Endodermal cell (in vitro differentiated cells): ENCODE measurements around the gene RAVER2. TPM values are rescaled to one million over a fixed set of nuclear protein-coding genes. Genes with fewer than 3 reads are reported as not detected.
"Not testable (repeated sequence)": the region's sequence is repeated elsewhere in the genome, so short reads cannot be mapped to it uniquely, and the experiment has no call there.

Source experiments
- DNase-seq: peaks from one replicate; pipeline ENCODE4 v3.0.0-alpha.2; 2017
- H3K27ac ChIP-seq: 2 replicates; pipeline ENCODE4 v1.5.1; 2013; ENCODE audit warnings: mild to moderate bottlenecking, low read depth, low read length, moderate library complexity
- H3K27me3 ChIP-seq: 2 replicates; pipeline ENCODE4 v1.6.1; 2013; ENCODE audit warnings: mild to moderate bottlenecking, low read length, moderate library complexity; ENCODE audit not compliant: insufficient read depth, control insufficient read depth, poor library complexity, severe bottlenecking
- H3K36me3 ChIP-seq: 2 replicates; pipeline ENCODE4 v1.7.0; 2013; ENCODE audit warnings: mild to moderate bottlenecking, low read length, moderate library complexity; ENCODE audit not compliant: control insufficient read depth, insufficient read depth
- H3K4me1 ChIP-seq: one replicate; pipeline ENCODE4 v1.7.0; 2013; ENCODE audit warnings: low read length; ENCODE audit not compliant: control insufficient read depth, insufficient read depth
- H3K4me3 ChIP-seq: 2 replicates; pipeline ENCODE4 v1.5.1; 2013; ENCODE audit warnings: mild to moderate bottlenecking, low read length, moderate library complexity
- H3K9ac ChIP-seq: 2 replicates; pipeline ENCODE4 v1.6.1; 2013; ENCODE audit warnings: mild to moderate bottlenecking, low read length, moderate library complexity; ENCODE audit not compliant: poor library complexity, severe bottlenecking; ENCODE audit errors: extremely low read depth
- H3K9me3 ChIP-seq: 2 replicates; pipeline ENCODE4 v1.6.1; 2013; ENCODE audit warnings: mild to moderate bottlenecking, low read length, moderate library complexity; ENCODE audit not compliant: control insufficient read depth
- H3K27ac Mint-ChIP-seq: 2 replicates; pipeline ENCODE4 v1.8.0; 2020; ENCODE audit warnings: mixed read lengths
- H3K27me3 Mint-ChIP-seq: 2 replicates; pipeline ENCODE4 v1.8.0; 2021; ENCODE audit warnings: mild to moderate bottlenecking, mixed read lengths; ENCODE audit not compliant: insufficient read depth
- H3K36me3 Mint-ChIP-seq: 2 replicates; pipeline ENCODE4 v1.8.0; 2020; ENCODE audit warnings: low read depth, mixed read lengths
- H3K4me1 Mint-ChIP-seq: 2 replicates; pipeline ENCODE4 v1.8.0; 2020; ENCODE audit warnings: mixed read lengths
- H3K4me3 Mint-ChIP-seq: 2 replicates; pipeline ENCODE4 v1.8.0; 2020; ENCODE audit warnings: mild to moderate bottlenecking, moderate library complexity, mixed read lengths
- H3K9me3 Mint-ChIP-seq: 2 replicates; pipeline ENCODE4 v1.8.0; 2020; ENCODE audit warnings: mild to moderate bottlenecking, mixed read lengths
- WGBS, 2 experiments: methylation state at CpG; one replicate each; pipeline versions ENCODE4 v1.1.5 to v1.1.7; 2013; ENCODE audit warnings: missing lambda C conversion rate in 2 of 2, mixed read lengths in 1 of 2; ENCODE audit not compliant: insufficient coverage in 1 of 2, insufficient read length in 1 of 2; 5-methylcytosine and 5-hydroxymethylcytosine counted together
- total RNA-seq, 2 donors: library from RNA; stranded (reverse); fragmentation: NEBNext Ultra II Directional in 1 of 2; extraction: Animal tissue kit (Norgen Biotek cat#: 25700) in 1 of 2; gene quantifications; 2 replicates in 1 of 2; 3 replicates in 1 of 2; pipeline ENCODE4 v1.2.1, GENCODE V29; 2021
- TF ChIP-seq, protein P1 (sequence below): fragments of 200-600 bp; sonication (generic); conservative IDR thresholded peaks from 2 replicates; pipeline ENCODE4 v1.5.0; 2021; ENCODE audit warnings: antibody characterized with exemption, mild to moderate bottlenecking

RAVER2 gene
- total RNA-seq, 2 donors from 2014 or later: 20.3 to 21.8 TPM

DNA sequence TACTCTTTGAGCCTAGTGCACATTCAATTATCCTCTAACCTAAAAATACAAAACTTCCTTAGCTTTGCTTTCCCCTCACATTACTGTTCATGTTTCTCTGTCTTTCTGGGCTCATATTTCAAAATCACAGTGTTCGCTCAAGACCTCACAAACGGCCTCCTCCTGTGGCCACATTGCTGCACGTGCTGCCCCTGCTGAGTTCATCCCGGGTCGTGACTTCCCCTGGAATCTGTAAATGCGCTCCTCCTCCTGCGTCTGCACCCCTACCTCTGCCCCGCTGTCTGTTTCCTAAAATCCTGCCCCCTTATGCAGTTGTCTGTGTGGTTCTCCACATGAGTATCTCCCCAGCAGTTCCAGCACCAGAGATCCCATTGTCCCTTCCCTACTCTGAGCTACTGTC lies 45.5 kb upstream of the RAVER2 start:
- TF ChIP-seq, protein P1, sequence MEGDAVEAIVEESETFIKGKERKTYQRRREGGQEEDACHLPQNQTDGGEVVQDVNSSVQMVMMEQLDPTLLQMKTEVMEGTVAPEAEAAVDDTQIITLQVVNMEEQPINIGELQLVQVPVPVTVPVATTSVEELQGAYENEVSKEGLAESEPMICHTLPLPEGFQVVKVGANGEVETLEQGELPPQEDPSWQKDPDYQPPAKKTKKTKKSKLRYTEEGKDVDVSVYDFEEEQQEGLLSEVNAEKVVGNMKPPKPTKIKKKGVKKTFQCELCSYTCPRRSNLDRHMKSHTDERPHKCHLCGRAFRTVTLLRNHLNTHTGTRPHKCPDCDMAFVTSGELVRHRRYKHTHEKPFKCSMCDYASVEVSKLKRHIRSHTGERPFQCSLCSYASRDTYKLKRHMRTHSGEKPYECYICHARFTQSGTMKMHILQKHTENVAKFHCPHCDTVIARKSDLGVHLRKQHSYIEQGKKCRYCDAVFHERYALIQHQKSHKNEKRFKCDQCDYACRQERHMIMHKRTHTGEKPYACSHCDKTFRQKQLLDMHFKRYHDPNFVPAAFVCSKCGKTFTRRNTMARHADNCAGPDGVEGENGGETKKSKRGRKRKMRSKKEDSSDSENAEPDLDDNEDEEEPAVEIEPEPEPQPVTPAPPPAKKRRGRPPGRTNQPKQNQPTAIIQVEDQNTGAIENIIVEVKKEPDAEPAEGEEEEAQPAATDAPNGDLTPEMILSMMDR: no peak
- Histone ChIP-seq H3K27ac (no peak overlapping the region), H3K4me1 (no peaks in the 10 kb centered on the region), H3K9ac (no peak overlapping the region), H3K36me3 (peaks cover 4% of the 10 kb centered on the region), H3K9me3 (no peaks in the 10 kb centered on the region), H3K27me3 (no peaks in the 10 kb centered on the region), H3K4me3 (no peak overlapping the region)
- no peak for DNase-seq
- H3K4me1 Mint-ChIP-seq: no peaks in the 10 kb centered on the region
- no peak overlapping the region for H3K4me3 Mint-ChIP-seq
- 45 to 77% methylated on average over 6 to 8 of the region's 8 CpGs for WGBS, 2 experiments
- H3K27ac Mint-ChIP-seq: no peak overlapping the region
- H3K9me3 Mint-ChIP-seq: no peaks in the 10 kb centered on the region
- no peaks in the 10 kb centered on the region for H3K27me3 Mint-ChIP-seq
- H3K36me3 Mint-ChIP-seq: no peaks in the 10 kb centered on the region

DNA sequence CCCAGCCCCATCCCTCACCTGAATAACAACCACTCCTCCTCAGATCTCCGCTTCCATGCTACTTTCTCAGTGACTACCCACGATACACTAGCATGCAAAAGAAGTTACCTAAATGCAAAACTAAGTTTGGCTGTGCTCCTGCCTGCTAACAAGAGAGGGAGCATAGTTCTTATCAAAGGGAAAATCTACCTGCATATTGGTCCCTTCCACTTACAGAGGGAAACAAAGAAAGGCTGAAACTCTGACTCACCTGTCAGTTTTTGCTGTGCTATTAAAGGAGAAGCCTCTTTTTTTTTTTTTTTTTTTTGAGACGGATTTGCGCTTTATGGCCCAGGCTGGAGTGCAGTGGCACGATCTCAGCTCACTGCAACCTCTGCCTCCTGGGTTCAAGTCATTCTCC lies 43.8 kb upstream of the RAVER2 start:
- no peaks in the 10 kb centered on the region for H3K4me1 Mint-ChIP-seq
- Histone ChIP-seq H3K27ac (no peak overlapping the region), H3K9ac (no peak overlapping the region), H3K4me1 (no peaks in the 10 kb centered on the region), H3K27me3 (no peaks in the 10 kb centered on the region), H3K9me3 (no peaks in the 10 kb centered on the region), H3K36me3 (no peaks in the 10 kb centered on the region), H3K4me3 (no peak overlapping the region)
- TF ChIP-seq, protein P1: no peak
- no peak overlapping the region for H3K27ac Mint-ChIP-seq
- no peak overlapping the region for H3K4me3 Mint-ChIP-seq
- H3K27me3 Mint-ChIP-seq: no peaks in the 10 kb centered on the region
- H3K36me3 Mint-ChIP-seq: no peaks in the 10 kb centered on the region
- DNase-seq: no peak
- no peaks in the 10 kb centered on the region for H3K9me3 Mint-ChIP-seq
- 91 to 94% methylated on average over 2 to 5 of the region's 5 CpGs for WGBS, 2 experiments

DNA sequence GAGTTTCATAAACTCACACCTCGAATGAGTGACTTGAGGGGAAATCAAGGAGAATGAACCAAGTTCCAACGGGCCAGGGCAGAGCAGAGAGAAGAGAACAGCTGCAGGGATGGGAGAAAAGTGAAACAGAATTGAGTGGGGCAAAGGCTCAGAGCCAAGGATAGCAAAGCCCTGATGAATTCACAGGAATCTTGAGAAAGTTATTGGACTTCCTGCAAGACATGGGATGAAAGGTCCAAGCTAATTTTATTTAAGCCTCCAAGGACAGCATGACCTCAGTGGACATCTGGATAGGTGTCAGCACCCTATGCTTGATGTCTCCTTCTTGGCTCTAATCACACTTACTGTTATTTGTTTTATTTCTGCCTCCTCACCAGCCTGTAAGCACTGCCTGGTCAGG lies 43.0 kb upstream of the RAVER2 start:
- Mint-ChIP-seq H3K4me3 (no peak overlapping the region), H3K36me3 (no peaks in the 10 kb centered on the region), H3K27me3 (no peaks in the 10 kb centered on the region), H3K9me3 (no peaks in the 10 kb centered on the region), H3K27ac (no peak overlapping the region), H3K4me1 (no peaks in the 10 kb centered on the region)
- Histone ChIP-seq H3K9me3 (no peaks in the 10 kb centered on the region), H3K27me3 (no peaks in the 10 kb centered on the region), H3K36me3 (no peaks in the 10 kb centered on the region), H3K4me3 (no peak overlapping the region), H3K4me1 (no peaks in the 10 kb centered on the region), H3K9ac (no peak overlapping the region), H3K27ac (no peak overlapping the region)
- TF ChIP-seq, protein P1: no peak
- 62 to 81% methylated on average over 2 of the region's 2 CpGs for WGBS, 2 experiments
- DNase-seq: no peak

DNA sequence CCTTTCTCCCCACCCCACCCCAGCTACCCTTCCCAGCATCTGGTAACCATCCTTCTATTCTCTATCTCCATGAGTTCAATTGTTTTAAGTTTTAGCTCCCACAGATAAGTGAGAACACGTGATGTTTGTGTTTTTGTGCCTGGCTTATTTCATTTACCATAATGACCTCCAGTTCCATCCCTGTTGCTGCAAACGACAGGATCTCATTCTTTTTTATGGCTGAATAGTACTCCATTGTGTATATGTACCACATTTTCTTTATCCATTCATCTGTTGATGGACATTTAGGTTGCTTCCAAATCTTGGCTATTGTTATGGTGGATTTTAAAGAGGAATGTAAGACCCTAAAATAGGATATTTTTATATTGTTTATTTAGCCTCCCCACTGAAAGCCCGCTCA lies 42.2 kb upstream of the RAVER2 start:
- not testable (repeated sequence) for H3K27me3 Mint-ChIP-seq, H3K4me3 Mint-ChIP-seq, H3K9me3 Mint-ChIP-seq, H3K27me3 ChIP-seq, H3K4me1 ChIP-seq, H3K27ac ChIP-seq, H3K27ac Mint-ChIP-seq, H3K9ac ChIP-seq, H3K4me1 Mint-ChIP-seq, H3K4me3 ChIP-seq, DNase-seq, H3K36me3 Mint-ChIP-seq, H3K9me3 ChIP-seq, H3K36me3 ChIP-seq
- WGBS, 2 experiments: 100% methylated on average over 1 to 3 of the region's 3 CpGs
